Stimulated activated CD4-positive, alpha-beta T cell treated with anti-CD3 and anti-CD28 coated beads, Interleukin-4, amount 100 ng/mL, for 48 hours (primary cell): Measurements from ENCODE around the gene CLASRP.

Experiments used
- DNase-seq, 2 donors: peaks; one replicate each; pipeline ENCODE4 v3.0.0-alpha.2; 2020; ENCODE audit warnings: low read depth in 2 of 2

CLASRP gene

GRCh38 chr19:45086480-45086879 lies 47.6 kb downstream of the CLASRP start:
- DNase-seq = no peak

GRCh38 chr19:45087531-45087930 lies 48.7 kb downstream of the CLASRP start:
- DNase-seq = no peak

- no peak for DNase-seq
These were observed 51.2 kb downstream of the CLASRP start for GRCh38 chr19:45090034-45090433.

- DNase-seq = no peak
These were observed 51.8 kb downstream of the CLASRP start for GRCh38 chr19:45090606-45091005.

GRCh38 chr19:45091031-45091923 lies 52.4 kb downstream of the CLASRP start:
- DNase-seq = peak; percentile 91 to 99

- peak; percentile 82 to 87 for DNase-seq
These were observed 54.2 kb downstream of the CLASRP start, which contains the start of gene PPP1R37 for GRCh38 chr19:45092747-45093678. TSS of gene PPP1R37 (plus strand) at chr19:45093179. CDS start at chr19:45093326, 147 bp downstream.

- DNase-seq = no peak
These were observed 55.3 kb downstream of the CLASRP start for GRCh38 chr19:45094137-45094536.

GRCh38 chr19:45094707-45095106 lies 55.9 kb downstream of the CLASRP start:
- DNase-seq = no peak

- DNase-seq = no peak
These were observed 56.9 kb downstream of the CLASRP start for GRCh38 chr19:45095496-45096413.

- DNase-seq = no peak
These were observed 57.9 kb downstream of the CLASRP start for GRCh38 chr19:45096700-45097099.

- no peak for DNase-seq
These were observed 58.6 kb downstream of the CLASRP start for GRCh38 chr19:45097450-45097775.

GRCh38 chr19:45097776-45098520 lies 59.1 kb downstream of the CLASRP start:
- no peak for DNase-seq

GRCh38 chr19:45098521-45099466 lies 59.9 kb downstream of the CLASRP start:
- DNase-seq = no peak

- DNase-seq = no peak
These were observed 60.8 kb downstream of the CLASRP start for GRCh38 chr19:45099467-45100191.

- no peak for DNase-seq
These were observed 61.4 kb downstream of the CLASRP start for GRCh38 chr19:45100201-45100600.

GRCh38 chr19:45100846-45101252 lies 62.0 kb downstream of the CLASRP start:
- DNase-seq = no peak

GRCh38 chr19:45101806-45102205 lies 63.0 kb downstream of the CLASRP start:
- DNase-seq = no peak

- no peak for DNase-seq
These were observed 63.6 kb downstream of the CLASRP start for GRCh38 chr19:45102481-45102880.

GRCh38 chr19:45103156-45103507 lies 64.3 kb downstream of the CLASRP start:
- DNase-seq = no peak
